SU-DHL-6 (cell line): ENCODE results near the gene FHOD3.

Experiments used
- H2AFZ ChIP-seq: fragments of 200-600 bp; sonication (generic); 2 replicates; pipeline ENCODE4 v1.6.1; 2014; ENCODE audit warnings: low read depth, mild to moderate bottlenecking, moderate library complexity, mixed read lengths, antibody characterized with exemption, low read length; ENCODE audit not compliant: severe bottlenecking
- H3F3A ChIP-seq: fragments of 200-600 bp; shearing (Covaris generic); 2 replicates; pipeline ENCODE4 v1.6.0; 2016; ENCODE audit warnings: antibody characterized with exemption, mild to moderate bottlenecking; ENCODE audit not compliant: insufficient read depth
- H3K27ac ChIP-seq: fragments of 200-600 bp; sonication (generic); 2 replicates; pipeline ENCODE4 v1.5.1; 2016; ENCODE audit warnings: low read depth, mild to moderate bottlenecking, low read length, moderate library complexity, mixed read lengths
- H3K27me3 ChIP-seq: fragments of 200-600 bp; sonication (generic), shearing (Covaris generic); 2 replicates; pipeline ENCODE4 v1.6.0; 2014; ENCODE audit warnings: mild to moderate bottlenecking, low read length
- H3K36me3 ChIP-seq: fragments of 200-600 bp; sonication (generic); 2 replicates; pipeline ENCODE4 v1.6.1; 2014; ENCODE audit warnings: mild to moderate bottlenecking, low read length, mixed read lengths
- H3K4me2 ChIP-seq: fragments of 300-600, 200-600 bp; shearing (Covaris generic), sonication (generic); 2 replicates; pipeline ENCODE4 v1.6.0; 2014; ENCODE audit warnings: low read length, low read depth, mild to moderate bottlenecking; ENCODE audit not compliant: poor library complexity, severe bottlenecking
- H3K4me3 ChIP-seq: fragments of 200-600 bp; sonication (generic); 2 replicates; pipeline ENCODE4 v1.5.1; 2014; ENCODE audit warnings: antibody characterized with exemption, low read length, mild to moderate bottlenecking, mixed read lengths; ENCODE audit not compliant: insufficient read depth, poor library complexity, severe bottlenecking
- H3K79me2 ChIP-seq: fragments of 200-600 bp; sonication (generic); 2 replicates; pipeline ENCODE4 v1.6.1; 2014; ENCODE audit warnings: mild to moderate bottlenecking, low read length, moderate library complexity; ENCODE audit not compliant: insufficient read depth
- H3K9ac ChIP-seq: fragments of 200-600 bp; sonication (generic); 2 replicates; pipeline ENCODE4 v1.7.0; 2014; ENCODE audit warnings: mild to moderate bottlenecking, low read length
- H3K9me2 ChIP-seq: fragments of 200-600 bp; sonication (generic); replicated peaks from 2 replicates; pipeline ENCODE4 v1.6.1; 2014; ENCODE audit warnings: low read length; ENCODE audit not compliant: insufficient read depth
- H3K9me3 ChIP-seq: fragments of 200-600 bp; sonication (generic); 2 replicates; pipeline ENCODE4 v1.6.1; 2014; ENCODE audit warnings: low read length, mixed read lengths; ENCODE audit not compliant: insufficient read depth
- H4K20me1 ChIP-seq: fragments of 200-600 bp; sonication (generic); 2 replicates; pipeline ENCODE4 v1.6.1; 2014; ENCODE audit warnings: low read depth, mild to moderate bottlenecking, antibody characterized with exemption, low read length, moderate library complexity, mixed read lengths
- EZH2phosphoT487 ChIP-seq: fragments of 200-600 bp; sonication (generic), shearing (Covaris generic); conservative IDR thresholded peaks from 2 replicates; pipeline ENCODE4 v1.6.1; 2018; ENCODE audit warnings: mild to moderate bottlenecking, antibody characterized with exemption, low read length, moderate library complexity, mixed read lengths
- TF ChIP-seq, protein P1 (sequence below): fragments of 200-600 bp; sonication (generic); IDR thresholded peaks from one replicate; pipeline ENCODE4 v1.5.1; 2017; ENCODE audit warnings: antibody characterized with exemption, mild to moderate bottlenecking, low read length, moderate library complexity; ENCODE audit not compliant: insufficient read depth, poor library complexity, severe bottlenecking

The FHOD3 gene

DNA sequence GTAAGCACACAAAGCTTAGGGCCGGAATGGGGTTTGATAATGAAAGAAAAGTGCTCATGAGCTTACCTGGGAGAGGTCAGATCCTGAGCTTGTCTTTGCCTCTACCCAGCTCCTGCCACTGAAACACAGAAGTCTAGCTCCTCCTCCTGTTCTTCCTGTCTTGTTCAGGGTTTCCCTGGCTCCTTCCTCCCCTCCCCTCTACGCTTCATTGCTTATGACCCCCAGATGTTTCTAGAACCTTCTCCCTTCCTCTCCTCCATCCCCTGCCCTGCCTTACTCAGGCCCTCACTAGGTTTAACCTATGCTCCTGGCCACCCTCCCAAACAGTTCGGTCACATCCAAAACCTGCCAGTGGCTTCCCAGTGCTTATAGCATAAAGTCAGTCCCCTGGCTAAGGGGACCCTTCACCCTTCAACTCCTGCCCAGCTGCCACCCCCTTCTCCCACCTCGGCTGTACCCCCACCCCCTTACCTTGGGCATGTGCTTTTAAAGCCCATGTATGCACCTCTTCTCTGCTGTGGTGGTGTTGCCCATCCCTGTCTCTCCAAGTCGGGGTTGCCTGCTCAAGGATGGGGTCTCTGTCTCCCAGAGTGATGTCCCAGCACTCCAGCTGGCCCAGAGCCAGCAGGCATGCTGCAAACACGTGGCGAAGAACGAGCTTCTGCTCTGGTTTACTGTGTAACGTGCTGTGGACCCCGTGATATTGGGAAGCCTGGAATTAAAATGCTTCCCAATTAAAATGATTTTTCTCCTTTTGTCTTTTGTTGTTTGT, 297.7 kb downstream of the FHOD3 start:
- Histone ChIP-seq H4K20me1 (no peaks in the 10 kb centered on the region), H3F3A (no peaks in the 10 kb centered on the region), H3K9me3 (no peaks in the 10 kb centered on the region), H3K36me3 (no peaks in the 10 kb centered on the region), H2AFZ (no peak overlapping the region), H3K4me3 (no peak overlapping the region), H3K27me3 (no peaks in the 10 kb centered on the region), H3K9ac (no peak overlapping the region), H3K9me2 (no peaks in the 10 kb centered on the region), H3K4me2 (no peak overlapping the region), H3K27ac (no peak overlapping the region), H3K79me2 (no peaks in the 10 kb centered on the region)
- TF ChIP-seq, protein P1, sequence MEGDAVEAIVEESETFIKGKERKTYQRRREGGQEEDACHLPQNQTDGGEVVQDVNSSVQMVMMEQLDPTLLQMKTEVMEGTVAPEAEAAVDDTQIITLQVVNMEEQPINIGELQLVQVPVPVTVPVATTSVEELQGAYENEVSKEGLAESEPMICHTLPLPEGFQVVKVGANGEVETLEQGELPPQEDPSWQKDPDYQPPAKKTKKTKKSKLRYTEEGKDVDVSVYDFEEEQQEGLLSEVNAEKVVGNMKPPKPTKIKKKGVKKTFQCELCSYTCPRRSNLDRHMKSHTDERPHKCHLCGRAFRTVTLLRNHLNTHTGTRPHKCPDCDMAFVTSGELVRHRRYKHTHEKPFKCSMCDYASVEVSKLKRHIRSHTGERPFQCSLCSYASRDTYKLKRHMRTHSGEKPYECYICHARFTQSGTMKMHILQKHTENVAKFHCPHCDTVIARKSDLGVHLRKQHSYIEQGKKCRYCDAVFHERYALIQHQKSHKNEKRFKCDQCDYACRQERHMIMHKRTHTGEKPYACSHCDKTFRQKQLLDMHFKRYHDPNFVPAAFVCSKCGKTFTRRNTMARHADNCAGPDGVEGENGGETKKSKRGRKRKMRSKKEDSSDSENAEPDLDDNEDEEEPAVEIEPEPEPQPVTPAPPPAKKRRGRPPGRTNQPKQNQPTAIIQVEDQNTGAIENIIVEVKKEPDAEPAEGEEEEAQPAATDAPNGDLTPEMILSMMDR = no peak
- no peak for TF ChIP-seq EZH2phosphoT487

DNA sequence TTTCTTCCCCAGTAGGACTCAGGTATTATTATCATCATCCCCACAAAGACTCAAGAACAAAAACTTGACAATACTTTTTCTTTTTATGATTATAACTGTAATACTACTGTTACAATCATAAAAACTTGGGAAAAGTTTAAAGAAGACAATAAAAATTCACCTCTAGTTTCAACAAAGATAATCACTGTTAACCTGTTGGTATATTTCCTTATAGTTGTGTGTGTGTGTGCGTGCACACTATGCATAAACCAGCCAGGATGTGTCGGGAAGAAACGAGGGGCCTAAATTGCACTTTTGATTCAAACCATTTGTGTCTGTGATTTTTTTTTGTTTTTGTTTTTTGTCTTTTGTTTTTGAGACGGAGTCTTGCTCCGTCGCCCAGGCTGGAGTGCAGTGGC, 298.3 kb downstream of the FHOD3 start:
- Histone ChIP-seq H3K79me2 (no peaks in the 10 kb centered on the region), H2AFZ (no peak overlapping the region), H3K27me3 (no peaks in the 10 kb centered on the region), H3F3A (no peaks in the 10 kb centered on the region), H3K36me3 (no peaks in the 10 kb centered on the region), H3K9me3 (no peaks in the 10 kb centered on the region), H3K4me2 (no peak overlapping the region), H4K20me1 (no peaks in the 10 kb centered on the region), H3K27ac (no peak overlapping the region), H3K9ac (no peak overlapping the region), H3K9me2 (no peaks in the 10 kb centered on the region), H3K4me3 (no peak overlapping the region)
- no peak for TF ChIP-seq EZH2phosphoT487
- TF ChIP-seq, protein P1 = no peak

DNA sequence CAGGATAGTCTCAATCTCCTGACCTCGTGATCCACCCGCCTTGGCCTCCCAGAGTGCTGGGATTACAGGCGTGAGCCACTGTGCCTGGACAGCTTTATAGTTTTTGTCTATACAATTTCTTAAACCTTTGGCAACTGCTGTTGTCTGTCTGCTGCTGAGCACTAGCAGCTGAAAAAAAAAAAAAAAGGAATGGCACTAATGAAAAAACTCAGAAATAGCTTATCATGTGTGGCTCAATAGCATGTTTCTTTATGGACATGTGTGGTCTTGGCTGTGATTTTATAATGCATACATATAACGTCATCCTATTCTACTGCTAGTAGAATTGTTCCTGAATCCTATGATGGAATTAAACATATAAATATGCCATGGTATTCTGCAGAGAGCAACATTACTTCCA, 300.1 kb downstream of the FHOD3 start:
- TF ChIP-seq, protein P1 = no peak
- no peak for TF ChIP-seq EZH2phosphoT487
- H2AFZ ChIP-seq = no peak overlapping the region

More for the DNA sequence above, 300.1 kb downstream of the FHOD3 start:
- Histone ChIP-seq H3K27ac (no peak overlapping the region), H3K27me3 (no peaks in the 10 kb centered on the region), H3K79me2 (no peaks in the 10 kb centered on the region), H4K20me1 (no peaks in the 10 kb centered on the region), H3F3A (no peaks in the 10 kb centered on the region), H3K9ac (no peak overlapping the region), H3K4me3 (no peak overlapping the region), H3K9me3 (no peaks in the 10 kb centered on the region), H3K4me2 (no peak overlapping the region), H3K9me2 (no peaks in the 10 kb centered on the region), H3K36me3 (no peaks in the 10 kb centered on the region)
